Measurements from ENCODE around the gene LIG1. TPM values are rescaled to one million over a fixed set of nuclear protein-coding genes. Genes with fewer than 3 reads are reported as not detected.

The LIG1 gene
- total and polyA plus RNA-seq, 9 of the 15 experiments (the other 6 are each of a cell fraction or from before 2014, with no cell fraction given), result 9.6 to 114 (median 71.1) TPM

DNA sequence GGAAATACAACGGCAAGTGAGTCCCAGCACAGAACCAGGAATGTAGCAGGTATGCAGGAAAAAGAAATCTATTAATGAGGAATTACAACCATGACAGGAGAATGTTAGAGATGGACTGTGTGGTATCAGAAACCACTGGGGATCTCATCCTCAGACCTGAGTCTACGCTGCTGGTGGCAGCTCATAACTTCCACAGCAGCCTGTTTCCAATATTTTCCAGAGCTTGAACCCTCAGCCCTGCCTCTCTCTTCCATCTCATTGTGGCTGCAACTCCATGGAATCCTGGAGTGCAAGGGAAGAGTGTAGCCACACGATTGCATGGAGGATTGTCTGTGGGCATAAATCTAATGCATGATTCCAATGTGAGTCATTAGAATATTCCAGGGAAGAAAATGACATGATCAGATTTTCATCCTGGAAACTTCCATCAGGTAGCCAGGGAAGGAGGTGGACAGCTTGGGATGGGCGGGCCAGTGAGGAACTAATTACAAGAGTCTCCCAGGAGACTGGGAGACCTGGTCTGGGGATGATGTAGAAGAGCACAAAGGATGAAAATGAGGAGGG lies 74.5 kb downstream of the LIG1 start:
- no peak for ATAC-seq
- TF ChIP-seq ETV5 (CRISPR knock-in tag; IDR thresholded peaks at IDR 0.05; ENCODE audit: low read depth) (no peak), ZFP30 (CRISPR knock-in tag; IDR thresholded peaks at IDR 0.05; ENCODE audit: borderline replicate concordance) (no peak), NR1H2 (CRISPR knock-in tag; IDR thresholded peaks at IDR 0.05) (no peak), NONO (IDR thresholded peaks at IDR 0.05; ENCODE audit: low read depth in 2 of 2, low read length in 1 of 2) (no peak), HIVEP1 (CRISPR knock-in tag; IDR thresholded peaks at IDR 0.05) (no peak), BRF1 (IDR thresholded peaks at IDR 0.05; ENCODE audit: borderline replicate concordance, extremely low read depth, insufficient read length) (no peak), MCM3 (IDR thresholded peaks at IDR 0.05) (no peak), CBFA2T2 (conservative IDR thresholded peaks at IDR 0.05) (no peak)
- TF ChIP-seq, protein P1, sequence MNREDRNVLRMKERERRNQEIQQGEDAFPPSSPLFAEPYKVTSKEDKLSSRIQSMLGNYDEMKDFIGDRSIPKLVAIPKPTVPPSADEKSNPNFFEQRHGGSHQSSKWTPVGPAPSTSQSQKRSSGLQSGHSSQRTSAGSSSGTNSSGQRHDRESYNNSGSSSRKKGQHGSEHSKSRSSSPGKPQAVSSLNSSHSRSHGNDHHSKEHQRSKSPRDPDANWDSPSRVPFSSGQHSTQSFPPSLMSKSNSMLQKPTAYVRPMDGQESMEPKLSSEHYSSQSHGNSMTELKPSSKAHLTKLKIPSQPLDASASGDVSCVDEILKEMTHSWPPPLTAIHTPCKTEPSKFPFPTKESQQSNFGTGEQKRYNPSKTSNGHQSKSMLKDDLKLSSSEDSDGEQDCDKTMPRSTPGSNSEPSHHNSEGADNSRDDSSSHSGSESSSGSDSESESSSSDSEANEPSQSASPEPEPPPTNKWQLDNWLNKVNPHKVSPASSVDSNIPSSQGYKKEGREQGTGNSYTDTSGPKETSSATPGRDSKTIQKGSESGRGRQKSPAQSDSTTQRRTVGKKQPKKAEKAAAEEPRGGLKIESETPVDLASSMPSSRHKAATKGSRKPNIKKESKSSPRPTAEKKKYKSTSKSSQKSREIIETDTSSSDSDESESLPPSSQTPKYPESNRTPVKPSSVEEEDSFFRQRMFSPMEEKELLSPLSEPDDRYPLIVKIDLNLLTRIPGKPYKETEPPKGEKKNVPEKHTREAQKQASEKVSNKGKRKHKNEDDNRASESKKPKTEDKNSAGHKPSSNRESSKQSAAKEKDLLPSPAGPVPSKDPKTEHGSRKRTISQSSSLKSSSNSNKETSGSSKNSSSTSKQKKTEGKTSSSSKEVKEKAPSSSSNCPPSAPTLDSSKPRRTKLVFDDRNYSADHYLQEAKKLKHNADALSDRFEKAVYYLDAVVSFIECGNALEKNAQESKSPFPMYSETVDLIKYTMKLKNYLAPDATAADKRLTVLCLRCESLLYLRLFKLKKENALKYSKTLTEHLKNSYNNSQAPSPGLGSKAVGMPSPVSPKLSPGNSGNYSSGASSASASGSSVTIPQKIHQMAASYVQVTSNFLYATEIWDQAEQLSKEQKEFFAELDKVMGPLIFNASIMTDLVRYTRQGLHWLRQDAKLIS (CRISPR knock-in tag; IDR thresholded peaks at IDR 0.05), result no peak
- H3K79me2 ChIP-seq (ENCODE audit: control insufficient read depth, insufficient read depth, low read length), result no peaks in the 10 kb centered on the region
- H4K20me1 ChIP-seq (replicated peaks; ENCODE audit: control insufficient read depth, insufficient read depth, low read length), result no peaks in the 10 kb centered on the region
- in situ Hi-C loops (cut with MboI), result no loop called here
- H3K27ac ChIP-seq (ENCODE audit: extremely low read depth, low read depth, low read length), result no peak overlapping the region
- H3K4me1 ChIP-seq (replicated peaks in 1 of 2; ENCODE audit: control insufficient read depth in 2 of 2, insufficient read depth in 2 of 2, low read length in 2 of 2), result no peaks in the 10 kb centered on the region
- H3K9me3 ChIP-seq (replicated peaks; ENCODE audit: control insufficient read depth, insufficient read depth, low read depth, low read length), result no peaks in the 10 kb centered on the region
- no peak overlapping the region for H3K9ac ChIP-seq (ENCODE audit: insufficient read depth in 1 of 2, low read depth in 2 of 2, low read length in 2 of 2)
- no peak for DNase-seq (ENCODE audit: extremely low read depth in 1 of 4, low spot score in 3 of 4)
- H3K4me3 ChIP-seq, result no peak overlapping the region
- CTCF ChIA-PET (ENCODE audit: low intra/inter-chr PET ratio), result no interaction called here
- no peak for FAIRE-seq
- no peaks in the 10 kb centered on the region for H3K9me1 ChIP-seq (ENCODE audit: control insufficient read depth, insufficient read depth, low read length)
- intact Hi-C loops (cut with micrococcal nuclease), result no loop called here
- peaks cover 13 to 34% of the 10 kb centered on the region in 2 experiments; a peak in 4 of 5 replicates for H3K27me3 ChIP-seq (ENCODE audit: control insufficient read depth in 2 of 2, insufficient read depth in 2 of 2, low read length in 2 of 2)
- H3K4me2 ChIP-seq (ENCODE audit: insufficient read depth, low read length), result no peak overlapping the region
- 8% methylated on average over 4 of the region's 4 CpGs for WGBS (ENCODE audit: insufficient coverage, low coverage, missing lambda C conversion rate)
- BruUV-seq (replicated peaks), result no TSS peak
- H3K36me3 ChIP-seq (ENCODE audit: control insufficient read depth, insufficient read depth, low read length), result no peaks in the 10 kb centered on the region
- POLR2A ChIA-PET, result no interaction called here
- no peak overlapping the region for H2AFZ ChIP-seq (ENCODE audit: low read depth, low read length)

Measured in K562 (cell line).